Activated naive CD8-positive, alpha-beta T cell treated with anti-CD3 and anti-CD28 coated beads, Interleukin-2, amount 10 ng/mL, durations not matched to agents 7 days and 5 days (primary cell): ENCODE results near the gene CHMP4A. TPM values are rescaled to one million over a fixed set of nuclear protein-coding genes. Genes with fewer than 3 reads are reported as not detected.
A peak's percentile ranks its signal among the peaks of the same experiment; 100 is the strongest.

Experiments
- ATAC-seq: fragments of 150-1000 bp; cut with Tn5 transposase; one replicate; pipeline ENCODE4 v1.10.0; 2021; ENCODE audit warnings: low read depth, moderate library complexity
- POLR2A ChIA-PET: fragments of 350-600 bp; sonication (Branson Sonifier 250); formaldehyde crosslinking; loops from one replicate; lab custom pipeline; 2021; ENCODE audit warnings: antibody characterized with exemption; lab: Charles Lee
- DNase-seq: peaks from one replicate; pipeline ENCODE4 v3.0.0; 2021
- H3K27ac Mint-ChIP-seq: one replicate; pipeline ENCODE4 v1.8.0; 2022; ENCODE audit warnings: mild to moderate bottlenecking, mixed read lengths
- H3K27me3 Mint-ChIP-seq: one replicate; pipeline ENCODE4 v1.8.0; 2022; ENCODE audit warnings: mild to moderate bottlenecking, moderate library complexity, mixed read lengths
- H3K36me3 Mint-ChIP-seq: one replicate; pipeline ENCODE4 v1.8.0; 2021; ENCODE audit warnings: mild to moderate bottlenecking, mixed read lengths
- H3K4me1 Mint-ChIP-seq: one replicate; pipeline ENCODE4 v1.8.0; 2021; ENCODE audit warnings: mixed read lengths
- H3K4me3 Mint-ChIP-seq: one replicate; pipeline ENCODE4 v1.8.0; 2022; ENCODE audit warnings: mild to moderate bottlenecking, moderate library complexity, mixed read lengths
- H3K9me3 Mint-ChIP-seq: one replicate; pipeline ENCODE4 v1.8.0; 2021; ENCODE audit warnings: mixed read lengths
- total RNA-seq, 2 experiments: library from RNA; stranded (reverse); gene quantifications; one replicate each; pipeline ENCODE4 v1.2.3, GENCODE V29; 2021

Gene CHMP4A
- total RNA-seq: 10 to 100 TPM; 93.6 to 97.8 TPM

GRCh38 chr14:24212924-24213865, at the start of gene CHMP4A:
Gene CHMP4A (minus strand): TSS chr14:24213488. CDS start chr14:24213439, 49 bp downstream.
- no peaks in the 10 kb centered on the region for H3K9me3 Mint-ChIP-seq
- H3K4me1 Mint-ChIP-seq: peaks cover 45% of the 10 kb centered on the region
- peak within 1 kb of the TSS; percentile 93 for H3K4me3 Mint-ChIP-seq
- H3K27ac Mint-ChIP-seq: peak within 1 kb of the TSS; percentile 98
- ATAC-seq (peak; percentile 80), DNase-seq (peak; percentile 94)
- H3K36me3 Mint-ChIP-seq: peaks cover 31% of the 10 kb centered on the region
- POLR2A ChIA-PET: interaction anchor here (0.6 to 4.4 kb wide), 33 partner anchors 10 to 229 kb away, joined by 3 to 57 read pairs (median 5); partner anchors contain the start of genes CBLN3, DCAF11, DHRS1 and EMC9
- H3K27me3 Mint-ChIP-seq: no peaks in the 10 kb centered on the region

DNA sequence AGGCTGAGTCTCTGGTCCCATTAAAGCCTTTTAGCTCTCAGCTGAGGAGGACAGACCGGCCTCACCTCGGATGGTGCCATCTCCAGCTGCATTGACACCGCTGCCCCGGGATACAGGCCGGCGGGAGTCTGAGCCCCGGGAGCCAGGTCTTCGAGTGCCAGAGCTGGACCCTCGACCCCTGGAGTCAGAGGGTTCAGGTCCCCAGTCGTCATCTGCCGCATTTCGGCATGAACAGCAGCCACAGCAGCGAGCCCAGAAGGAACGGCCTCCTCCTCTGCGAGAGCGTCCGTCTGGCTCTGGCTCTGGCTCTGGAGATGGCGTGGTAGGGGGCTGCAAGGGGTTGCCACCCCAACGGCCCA, 48.7 kb upstream of the CHMP4A start:
- ATAC-seq: no peak
- Mint-ChIP-seq H3K4me3 (no peak overlapping the region), H3K36me3 (peaks cover 3% of the 10 kb centered on the region), H3K27me3 (no peaks in the 10 kb centered on the region), H3K27ac (no peak overlapping the region), H3K4me1 (no peaks in the 10 kb centered on the region), H3K9me3 (no peaks in the 10 kb centered on the region)
- no peak for DNase-seq
- POLR2A ChIA-PET: interaction anchor here (1.3 to 2.1 kb wide), 2 partner anchors 9 to 15 kb away, joined by 3 to 9 read pairs; no protein-coding TSS in a partner anchor

DNA sequence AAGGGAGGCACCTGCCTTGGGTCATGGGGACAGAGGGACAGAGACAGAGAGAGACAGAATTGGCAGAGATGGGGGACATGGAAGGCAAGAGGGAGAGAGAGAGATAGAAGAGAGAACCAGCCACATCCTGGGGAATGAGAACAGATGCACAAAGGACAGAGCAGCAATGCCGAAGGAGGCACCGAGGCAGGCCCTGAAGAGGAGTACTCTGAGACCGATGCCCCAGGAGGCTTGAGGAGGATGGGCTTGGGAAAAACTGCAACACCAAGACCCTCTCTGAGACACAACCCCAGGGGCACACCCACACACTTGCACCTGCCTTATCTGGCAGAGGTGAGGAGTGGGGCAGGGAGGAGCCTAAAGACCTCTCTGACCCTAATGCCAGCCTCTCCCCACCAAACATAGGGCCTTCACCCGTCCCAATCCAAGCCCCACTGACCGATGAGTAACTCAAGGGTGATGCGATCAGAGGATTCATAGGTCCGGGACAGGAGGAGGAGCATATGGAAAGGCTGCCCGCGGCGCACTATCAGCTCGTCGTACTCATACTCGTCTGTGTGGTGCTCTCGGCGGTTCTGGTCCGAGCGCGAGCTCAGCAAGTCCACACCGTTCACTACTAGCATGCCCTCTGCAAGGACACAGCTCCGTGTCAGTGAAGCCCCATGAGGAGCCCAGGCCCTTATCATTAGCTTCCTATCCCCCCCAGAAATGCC, 48.1 kb upstream of the CHMP4A start:
- DNase-seq: no peak
- H3K4me3 Mint-ChIP-seq: no peak overlapping the region
- ATAC-seq: no peak
- H3K27ac Mint-ChIP-seq: no peak overlapping the region
- H3K36me3 Mint-ChIP-seq: peaks cover 2% of the 10 kb centered on the region
- no peaks in the 10 kb centered on the region for H3K9me3 Mint-ChIP-seq
- POLR2A ChIA-PET: interaction anchor here (0.9 to 1.3 kb wide), 2 partner anchors 9 to 10 kb away, joined by 3 read pairs; partner anchors contain the start of gene RABGGTA
- H3K27me3 Mint-ChIP-seq: no peaks in the 10 kb centered on the region
- no peaks in the 10 kb centered on the region for H3K4me1 Mint-ChIP-seq

DNA sequence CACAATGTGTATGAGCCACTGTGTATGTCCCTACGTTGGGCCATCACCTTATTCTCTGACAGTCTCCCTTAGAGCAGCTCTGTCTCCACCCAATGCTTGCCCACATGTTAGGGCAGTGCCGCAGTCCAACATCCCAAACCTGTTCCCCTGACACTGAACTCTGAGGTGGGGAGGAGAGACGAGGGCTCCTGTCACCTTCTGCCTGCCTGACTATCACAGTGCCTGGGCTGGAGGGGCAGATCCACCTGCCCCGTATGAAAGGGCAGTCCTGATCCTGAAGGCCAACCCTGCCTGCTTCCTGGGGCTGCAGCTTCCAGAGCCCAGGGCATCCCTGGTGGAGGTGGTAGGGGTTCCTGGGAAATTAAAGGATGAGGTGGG, 47.5 kb upstream of the CHMP4A start:
- H3K27ac Mint-ChIP-seq: no peak overlapping the region
- peaks cover 2% of the 10 kb centered on the region for H3K36me3 Mint-ChIP-seq
- POLR2A ChIA-PET: interaction anchor here (0.9 kb wide), 1 partner anchor 11 kb away, joined by 3 read pairs; the partner anchor contains the start of gene RABGGTA
- H3K9me3 Mint-ChIP-seq: no peaks in the 10 kb centered on the region
- H3K4me1 Mint-ChIP-seq: no peaks in the 10 kb centered on the region
- DNase-seq (no peak), ATAC-seq (no peak)
- no peaks in the 10 kb centered on the region for H3K27me3 Mint-ChIP-seq
- H3K4me3 Mint-ChIP-seq: no peak overlapping the region

GRCh38 chr14:24260026-24260779, 46.9 kb upstream of the CHMP4A start:
- no peak for ATAC-seq
- H3K9me3 Mint-ChIP-seq: no peaks in the 10 kb centered on the region
- no peaks in the 10 kb centered on the region for H3K4me1 Mint-ChIP-seq
- H3K4me3 Mint-ChIP-seq: no peak overlapping the region
- no peak overlapping the region for H3K27ac Mint-ChIP-seq
- no peak for DNase-seq
- POLR2A ChIA-PET: no interaction called here
- H3K36me3 Mint-ChIP-seq: peaks cover 2% of the 10 kb centered on the region
- no peaks in the 10 kb centered on the region for H3K27me3 Mint-ChIP-seq

DNA sequence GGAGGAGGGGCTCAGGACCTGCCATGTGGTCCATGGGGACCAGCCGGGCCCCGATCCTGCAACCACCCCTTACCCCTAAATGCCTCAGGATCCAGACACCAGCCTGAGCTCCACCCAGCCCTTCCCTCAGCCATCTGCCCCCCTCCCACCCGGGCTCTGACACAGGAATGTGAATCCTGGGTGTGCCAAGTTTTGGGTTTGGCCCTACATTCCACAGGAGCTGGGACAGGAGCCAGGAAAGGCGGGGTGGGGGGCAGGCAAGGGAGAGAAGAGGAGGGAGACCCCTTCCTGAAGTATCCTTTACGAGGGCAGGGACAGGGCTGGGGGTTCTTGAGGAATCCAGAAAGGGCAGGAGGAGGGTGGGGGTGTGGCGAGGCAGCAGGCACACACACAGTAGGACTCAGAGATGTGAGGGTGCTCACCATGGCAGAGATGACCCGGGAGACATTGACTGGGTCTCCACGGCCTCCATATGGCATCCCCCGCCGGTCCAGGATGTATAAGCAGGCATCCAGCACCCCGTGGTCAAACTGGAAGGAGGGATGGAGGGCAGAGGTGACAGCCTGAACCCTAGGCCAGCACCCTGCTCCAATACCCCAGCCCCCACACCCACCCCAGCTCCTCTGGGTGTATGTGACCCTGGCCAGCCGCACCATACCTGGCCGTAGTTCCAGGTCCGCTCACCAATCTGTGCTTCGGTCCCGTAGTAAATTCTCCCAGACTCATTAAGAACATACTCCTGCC, 46.2 kb upstream of the CHMP4A start:
- no peaks in the 10 kb centered on the region for H3K4me1 Mint-ChIP-seq
- POLR2A ChIA-PET: interaction anchor here (0.9 kb wide), 1 partner anchor 12 kb away, joined by 5 read pairs; no protein-coding TSS in a partner anchor
- H3K4me3 Mint-ChIP-seq: no peak overlapping the region
- no peak overlapping the region for H3K27ac Mint-ChIP-seq
- H3K36me3 Mint-ChIP-seq: peaks cover 2% of the 10 kb centered on the region
- no peaks in the 10 kb centered on the region for H3K9me3 Mint-ChIP-seq
- DNase-seq (no peak), ATAC-seq (no peak)
- no peaks in the 10 kb centered on the region for H3K27me3 Mint-ChIP-seq

- ATAC-seq (no peak), DNase-seq (no peak)
- no peak overlapping the region for H3K27ac Mint-ChIP-seq
- no peaks in the 10 kb centered on the region for H3K27me3 Mint-ChIP-seq
- peaks cover 2% of the 10 kb centered on the region for H3K36me3 Mint-ChIP-seq
- no peaks in the 10 kb centered on the region for H3K9me3 Mint-ChIP-seq
- H3K4me1 Mint-ChIP-seq: no peaks in the 10 kb centered on the region
- H3K4me3 Mint-ChIP-seq: no peak overlapping the region
- POLR2A ChIA-PET: interaction anchor here (0.9 to 1.1 kb wide), 2 partner anchors 11 to 12 kb away, joined by 3 to 5 read pairs; no protein-coding TSS in a partner anchor
Observed at GRCh38 chr14:24258548-24259265, 45.4 kb upstream of the CHMP4A start.

- DNase-seq (no peak), ATAC-seq (no peak)
- POLR2A ChIA-PET: interaction anchor here (1.1 kb wide), 1 partner anchor 12 kb away, joined by 3 read pairs; no protein-coding TSS in a partner anchor
- Mint-ChIP-seq H3K4me1 (no peaks in the 10 kb centered on the region), H3K4me3 (no peak overlapping the region), H3K36me3 (peaks cover 2% of the 10 kb centered on the region), H3K9me3 (no peaks in the 10 kb centered on the region), H3K27ac (no peak overlapping the region), H3K27me3 (no peaks in the 10 kb centered on the region)
Observed at GRCh38 chr14:24258119-24258518, 44.8 kb upstream of the CHMP4A start.

DNA sequence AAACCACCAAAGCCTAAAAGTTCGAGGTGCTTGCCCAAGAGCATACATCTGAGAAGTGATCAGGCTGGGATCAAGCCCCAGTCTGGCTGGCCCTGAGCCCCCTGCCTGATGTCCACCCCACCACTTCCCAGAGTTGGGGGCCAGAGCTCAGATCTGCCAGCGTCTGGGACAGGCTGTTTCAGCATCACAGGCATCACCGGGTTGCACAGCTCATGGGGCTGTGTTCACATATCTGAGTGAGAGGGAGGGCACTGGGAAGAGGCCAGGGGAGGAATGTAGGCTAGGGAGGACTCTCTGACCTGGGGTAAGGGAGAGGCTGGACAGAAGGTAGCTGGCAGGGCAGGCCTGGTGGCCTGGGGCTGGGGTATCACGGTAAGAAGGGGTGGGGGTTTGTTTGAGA, 43.7 kb upstream of the CHMP4A start:
- Mint-ChIP-seq H3K4me1 (no peaks in the 10 kb centered on the region), H3K27ac (no peak overlapping the region), H3K27me3 (no peaks in the 10 kb centered on the region), H3K9me3 (no peaks in the 10 kb centered on the region), H3K36me3 (peaks cover 2% of the 10 kb centered on the region), H3K4me3 (no peak overlapping the region)
- DNase-seq (no peak), ATAC-seq (no peak)
- POLR2A ChIA-PET: no interaction called here

- Mint-ChIP-seq H3K4me3 (no peak overlapping the region), H3K27ac (no peak overlapping the region), H3K4me1 (peaks cover 4% of the 10 kb centered on the region), H3K36me3 (peaks cover 4% of the 10 kb centered on the region), H3K27me3 (no peaks in the 10 kb centered on the region), H3K9me3 (no peaks in the 10 kb centered on the region)
- DNase-seq: no peak
- ATAC-seq: no peak
- POLR2A ChIA-PET: interaction anchor here (0.9 kb wide), 1 partner anchor 13 kb away, joined by 3 read pairs; no protein-coding TSS in a partner anchor
Observed at GRCh38 chr14:24255931-24256711, 42.8 kb upstream of the CHMP4A start.

DNA sequence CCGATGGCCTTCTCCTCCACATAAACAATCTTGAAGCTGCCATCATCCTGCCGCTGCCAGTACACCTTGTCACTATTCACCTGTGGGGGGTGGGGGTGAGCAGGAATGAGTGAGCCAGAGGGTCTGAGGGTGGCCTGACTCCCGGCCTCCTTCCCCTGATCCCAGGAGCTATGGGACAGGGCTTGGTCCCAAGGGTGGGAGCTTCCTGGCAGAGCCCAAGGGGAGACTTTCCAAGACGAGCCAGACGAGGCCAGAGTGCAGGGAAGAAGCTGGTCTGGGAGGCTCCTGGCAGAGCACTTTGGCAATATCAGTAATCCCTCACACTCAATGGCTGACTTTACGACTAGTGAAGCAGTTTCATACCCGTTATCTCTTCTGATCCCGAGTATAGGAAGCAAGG, 42.1 kb upstream of the CHMP4A start:
- H3K4me1 Mint-ChIP-seq: peaks cover 10% of the 10 kb centered on the region
- H3K36me3 Mint-ChIP-seq: peaks cover 4% of the 10 kb centered on the region
- H3K4me3 Mint-ChIP-seq: no peak overlapping the region
- H3K27me3 Mint-ChIP-seq: no peaks in the 10 kb centered on the region
- H3K9me3 Mint-ChIP-seq: no peaks in the 10 kb centered on the region
- ATAC-seq: no peak
- POLR2A ChIA-PET: interaction anchor here (0.9 kb wide), 1 partner anchor 12 kb away, joined by 3 read pairs; no protein-coding TSS in a partner anchor
- no peak for DNase-seq
- no peak overlapping the region for H3K27ac Mint-ChIP-seq
